Midbrain (tissue), 1 donor: ENCODE results near the gene TMOD1.
A peak's percentile ranks its signal among the peaks of the same experiment; 100 is the strongest.

Experiments used
- DNase-seq: peaks from one replicate; lab custom pipeline; 2025; lab: John Stamatoyannopoulos, UW

TMOD1 gene

DNA sequence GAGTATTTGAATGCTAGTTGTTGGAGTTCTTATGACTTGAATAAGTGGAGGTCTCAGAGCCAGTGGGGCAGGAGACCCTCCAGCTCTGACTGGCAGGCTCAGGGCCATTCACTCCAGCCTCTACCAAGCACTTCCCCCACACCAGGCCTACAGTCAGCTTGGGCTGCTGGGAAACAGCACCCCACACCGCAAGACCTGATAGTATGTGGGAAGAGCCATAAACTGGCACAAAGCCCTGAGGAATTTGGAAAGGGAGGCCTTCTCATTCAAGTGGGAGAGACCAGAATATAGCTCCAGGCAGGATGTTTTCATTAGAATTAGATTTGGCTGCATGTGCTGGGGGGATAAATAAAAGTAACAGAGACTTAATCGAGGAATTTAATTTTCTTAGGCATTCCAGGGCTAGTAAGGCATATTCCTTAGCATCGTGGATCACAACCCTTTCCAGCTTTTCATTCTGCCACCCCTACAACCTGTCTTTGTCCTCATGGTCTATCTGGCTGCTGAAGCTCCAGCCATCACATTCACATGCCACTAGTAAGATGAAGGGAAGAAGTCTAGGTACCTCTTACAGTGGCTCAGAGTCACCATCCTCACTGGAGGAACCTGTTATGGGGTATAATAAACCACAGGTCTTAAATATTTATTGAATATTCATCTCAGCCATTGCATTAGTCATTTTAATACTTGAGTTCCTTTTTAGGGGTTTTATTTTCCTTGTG is 47.5 kb downstream of the TMOD1 start:
- no peak for DNase-seq

DNA sequence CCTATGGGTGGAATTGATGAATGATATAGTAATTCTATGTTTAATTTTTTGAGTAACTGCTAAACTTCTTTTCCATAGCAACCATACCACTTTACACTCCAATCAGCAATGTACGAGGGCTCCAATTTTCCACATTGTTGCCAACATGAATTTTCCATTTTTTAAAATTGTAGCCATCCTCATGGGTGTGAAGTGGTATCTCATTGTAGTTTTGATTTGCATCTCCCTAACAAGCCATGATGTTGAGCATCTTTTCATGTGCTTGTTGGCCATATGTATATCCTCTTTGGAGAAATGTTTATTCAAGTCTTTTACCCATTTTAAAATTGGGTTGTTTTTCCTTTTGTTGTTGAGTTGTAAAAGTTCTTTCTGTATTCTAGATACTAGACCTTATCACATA is 48.9 kb downstream of the TMOD1 start:
- DNase-seq: no peak

- no peak for DNase-seq
Observed at GRCh38 chr9:97551308-97551707, 49.8 kb downstream of the TMOD1 start.

DNA sequence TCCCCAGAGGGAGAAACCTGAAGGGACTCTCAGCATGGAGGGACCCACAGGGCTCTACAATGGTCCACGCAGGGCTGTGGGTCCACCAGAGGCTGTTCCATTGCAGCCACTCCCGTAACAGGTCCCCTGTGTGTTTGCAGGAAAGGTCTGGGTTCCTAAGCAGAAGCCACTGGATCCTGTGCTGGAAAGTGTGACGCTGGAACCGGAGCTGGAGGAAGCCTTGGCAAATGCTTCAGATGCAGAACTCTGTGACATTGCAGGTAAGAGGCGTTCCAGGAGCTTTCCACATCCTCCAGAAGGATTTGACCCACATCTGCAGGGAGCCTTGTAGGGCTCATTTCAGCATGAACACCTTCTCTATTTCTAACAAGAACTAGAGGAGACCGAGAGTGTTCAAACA is 51.7 kb downstream of the TMOD1 start:
- no peak for DNase-seq

DNA sequence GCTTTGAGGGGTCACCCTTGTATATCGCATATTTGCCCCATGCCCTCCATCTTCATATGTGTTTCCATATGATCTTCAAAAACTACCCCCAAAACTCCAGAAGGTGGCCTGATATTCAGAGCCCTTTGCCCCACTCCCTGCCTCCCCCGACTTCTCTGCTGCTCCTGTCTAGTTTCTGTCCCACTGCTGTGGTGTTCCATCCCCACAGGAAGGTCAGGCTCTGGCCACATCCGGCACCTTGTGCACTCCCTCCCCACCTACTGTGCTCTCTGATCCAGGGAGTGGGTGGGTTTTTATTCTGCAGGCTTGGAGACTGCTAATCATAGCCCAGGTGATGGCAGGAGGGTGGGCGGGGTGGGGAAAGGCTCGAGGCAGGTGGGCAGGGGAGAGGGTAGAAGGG is 52.4 kb downstream of the TMOD1 start:
- no peak for DNase-seq

DNA sequence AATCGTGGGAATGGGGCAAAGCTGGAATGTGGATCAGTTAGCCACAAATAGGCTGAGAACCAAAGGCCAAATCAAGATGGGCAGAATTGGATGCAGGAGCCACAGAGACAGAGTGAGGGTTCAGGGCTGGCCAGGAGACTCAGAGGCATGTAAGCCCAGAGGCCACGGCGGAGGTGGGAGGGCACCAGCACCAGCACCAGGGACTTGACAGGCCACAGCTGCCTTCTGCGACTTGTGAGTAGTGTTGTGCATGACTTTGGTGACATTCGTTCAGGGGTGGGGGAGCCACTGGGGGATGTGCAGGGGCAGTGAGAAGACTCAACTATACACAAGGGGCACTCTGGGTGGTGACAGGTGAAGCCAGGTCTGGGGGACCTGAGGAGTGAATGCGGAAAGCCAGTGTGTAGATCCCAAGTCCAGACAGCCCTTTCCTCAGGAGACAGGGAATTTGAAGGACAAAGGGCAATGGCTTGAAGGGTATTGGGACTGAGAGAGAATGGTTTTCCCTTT is 53.2 kb downstream of the TMOD1 start:
- no peak for DNase-seq

GRCh38 chr9:97555164-97555563 is 53.7 kb downstream of the TMOD1 start:
- no peak for DNase-seq

- DNase-seq: no peak
Observed at GRCh38 chr9:97556036-97556720, 54.7 kb downstream of the TMOD1 start.

DNA sequence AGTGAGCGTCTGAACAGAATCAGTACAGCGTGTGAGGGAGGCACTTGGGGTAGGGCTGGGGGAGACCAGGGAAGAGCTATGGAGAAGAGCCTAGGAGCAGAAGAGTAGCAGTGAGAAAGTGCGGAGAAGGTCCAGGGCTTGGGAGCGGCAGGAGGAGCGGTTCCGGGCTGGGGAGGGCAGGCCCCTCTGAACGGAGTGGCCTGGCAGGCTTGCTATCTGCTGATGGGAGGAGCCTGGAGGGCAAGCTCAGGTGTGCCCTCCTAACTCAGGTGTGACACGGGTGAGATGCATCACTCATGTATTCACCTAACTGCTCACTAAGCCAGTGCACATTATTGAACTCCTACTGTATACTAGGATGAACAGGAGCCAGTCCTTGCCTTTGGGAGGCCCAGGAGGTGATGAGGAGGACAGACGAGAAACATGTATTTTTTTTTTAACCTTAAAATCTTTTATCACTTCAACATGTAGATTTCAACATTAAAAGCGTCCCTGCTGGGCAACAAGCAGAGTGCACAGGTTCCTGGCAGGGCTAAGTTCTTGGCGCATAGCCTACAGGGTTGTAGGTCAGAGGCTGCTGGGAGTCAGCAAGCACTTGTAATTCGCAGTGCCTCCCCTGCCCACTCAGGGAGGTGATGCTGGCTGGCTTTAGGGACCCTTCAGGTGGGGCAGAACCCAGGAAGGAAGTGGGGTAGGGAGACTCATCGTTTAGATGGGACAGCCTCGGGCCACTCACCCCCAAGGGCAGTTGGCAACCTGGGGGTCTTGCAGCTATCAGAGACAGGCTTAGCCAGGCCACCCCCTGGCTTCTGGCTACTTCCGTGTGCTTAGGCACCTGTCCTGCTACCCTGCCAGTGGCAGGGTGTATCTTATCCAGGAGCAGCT is 55.5 kb downstream of the TMOD1 start:
- DNase-seq: no peak

DNA sequence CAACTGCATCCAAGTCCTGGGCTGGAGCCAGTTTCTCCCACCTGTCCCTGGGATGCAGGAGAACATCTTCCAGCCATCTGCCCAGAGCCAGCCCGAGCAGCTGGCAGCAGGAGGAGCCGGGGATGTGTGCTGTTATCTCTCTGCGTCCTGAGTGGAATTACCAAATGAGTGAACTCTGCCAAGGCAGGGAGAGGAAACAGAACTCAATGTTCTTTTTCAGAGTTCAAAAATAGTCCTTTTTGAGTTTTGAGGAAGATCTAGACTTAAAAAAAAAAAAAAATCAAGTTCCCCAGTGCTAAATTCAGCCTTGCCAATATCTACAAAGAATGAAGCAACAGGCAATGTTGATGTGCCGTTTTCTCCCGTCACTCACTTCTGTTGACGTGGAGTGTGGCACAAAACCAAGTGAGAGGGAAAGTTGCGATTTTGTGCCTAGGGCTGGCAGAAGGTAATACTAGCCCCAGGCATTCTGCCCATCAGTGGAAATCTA is 56.2 kb downstream of the TMOD1 start:
- peak; percentile 70 for DNase-seq

DNA sequence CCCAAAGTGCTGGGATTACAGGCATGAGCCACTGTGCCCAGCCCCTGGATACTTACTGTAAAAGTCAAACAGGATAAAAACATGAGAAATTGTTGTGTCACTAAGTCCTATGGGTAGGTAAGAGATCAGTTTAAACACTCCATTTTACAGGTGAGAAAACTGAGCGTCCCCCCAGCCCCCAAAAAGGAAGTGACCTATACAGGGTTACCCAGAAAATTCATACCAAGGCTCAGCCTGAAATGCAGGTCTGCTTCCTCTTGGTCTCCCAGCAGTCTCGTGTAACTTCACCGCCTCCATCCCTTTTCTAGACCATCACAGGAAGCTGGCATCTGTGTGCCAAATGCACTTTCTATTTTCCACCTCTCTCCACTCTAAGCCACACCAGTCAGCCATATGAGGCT is 57.2 kb downstream of the TMOD1 start:
- no peak for DNase-seq

DNA sequence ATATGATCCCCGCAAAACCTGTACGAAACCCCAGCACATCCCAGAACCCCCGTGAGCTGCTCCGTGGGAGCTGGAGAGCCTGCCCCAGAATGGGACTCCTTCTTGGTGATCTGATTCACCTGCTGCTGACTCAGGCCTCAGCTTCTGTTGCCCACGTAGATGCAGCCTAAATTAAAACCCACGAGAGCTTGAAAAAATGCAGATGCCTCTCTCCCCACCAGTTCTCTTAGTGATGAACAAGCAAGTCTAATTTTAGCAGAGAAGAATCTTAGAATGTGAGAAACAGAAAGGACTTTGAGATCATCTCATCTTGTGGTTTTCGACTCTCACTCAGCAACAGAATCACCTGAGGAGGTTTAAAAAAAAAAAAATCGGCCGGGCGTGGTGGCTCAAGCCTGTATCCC is 57.6 kb downstream of the TMOD1 start:
- DNase-seq: no peak

- DNase-seq: no peak
Observed at GRCh38 chr9:97560154-97560553, 58.7 kb downstream of the TMOD1 start.

DNA sequence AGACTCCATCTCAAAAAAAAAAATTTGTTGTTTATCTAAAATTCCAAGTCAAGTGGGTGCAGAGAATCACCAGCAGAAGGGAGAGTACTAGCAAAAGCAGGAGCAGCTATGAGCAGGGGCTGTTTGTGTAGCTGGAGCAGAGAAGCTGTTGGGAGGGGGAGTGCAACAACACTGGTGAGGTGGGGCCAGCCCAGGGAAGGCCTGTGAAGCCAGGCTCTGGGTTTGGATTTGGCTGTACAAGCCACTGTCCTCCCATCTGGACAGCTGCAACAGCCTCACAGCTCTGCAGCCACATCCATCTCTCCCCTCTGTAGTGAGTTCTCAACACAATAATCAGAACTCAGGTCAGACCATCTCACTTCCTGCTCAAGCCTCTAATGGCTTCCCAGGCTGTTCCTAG is 59.4 kb downstream of the TMOD1 start:
- no peak for DNase-seq

DNA sequence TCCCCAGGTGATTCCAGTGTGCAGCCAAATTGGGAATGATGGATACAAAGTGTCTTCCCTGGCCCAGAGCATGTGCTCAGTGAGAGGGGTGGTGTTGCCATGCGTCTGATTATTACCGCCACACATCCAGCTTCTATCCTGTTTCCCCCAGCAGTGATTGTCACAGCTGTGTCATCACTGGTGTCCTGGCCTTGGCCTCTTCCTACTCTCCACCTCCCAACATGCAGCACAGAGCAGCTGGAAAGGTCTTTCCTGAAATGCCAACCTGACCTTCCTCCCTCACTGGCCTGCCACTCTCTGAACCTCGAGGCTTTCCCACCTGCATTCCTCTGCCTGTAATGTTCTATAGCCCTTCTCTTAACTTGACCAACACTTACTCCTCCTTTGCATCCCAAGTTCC is 60.0 kb downstream of the TMOD1 start:
- no peak for DNase-seq

DNA sequence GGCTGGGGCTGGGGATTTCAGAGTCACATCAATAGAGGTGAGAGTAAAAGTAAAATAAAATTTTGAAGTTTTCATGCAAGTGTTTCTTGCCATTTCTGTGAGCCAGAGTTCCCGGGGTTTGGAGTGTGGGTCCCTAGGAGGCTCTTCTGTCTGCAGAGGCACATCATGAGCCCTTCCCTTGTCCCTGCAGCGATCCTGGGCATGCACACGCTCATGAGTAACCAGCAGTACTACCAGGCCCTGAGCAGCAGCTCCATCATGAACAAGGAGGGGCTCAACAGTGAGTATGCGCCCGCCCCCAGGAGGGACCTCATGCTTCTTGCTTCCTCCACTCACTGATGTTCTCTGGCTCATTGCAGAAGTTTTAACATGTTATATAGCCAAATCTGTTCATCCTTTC is 61.1 kb downstream of the TMOD1 start:
- DNase-seq: no peak

- DNase-seq: no peak
Observed at GRCh38 chr9:97563458-97564135, 62.1 kb downstream of the TMOD1 start.

DNA sequence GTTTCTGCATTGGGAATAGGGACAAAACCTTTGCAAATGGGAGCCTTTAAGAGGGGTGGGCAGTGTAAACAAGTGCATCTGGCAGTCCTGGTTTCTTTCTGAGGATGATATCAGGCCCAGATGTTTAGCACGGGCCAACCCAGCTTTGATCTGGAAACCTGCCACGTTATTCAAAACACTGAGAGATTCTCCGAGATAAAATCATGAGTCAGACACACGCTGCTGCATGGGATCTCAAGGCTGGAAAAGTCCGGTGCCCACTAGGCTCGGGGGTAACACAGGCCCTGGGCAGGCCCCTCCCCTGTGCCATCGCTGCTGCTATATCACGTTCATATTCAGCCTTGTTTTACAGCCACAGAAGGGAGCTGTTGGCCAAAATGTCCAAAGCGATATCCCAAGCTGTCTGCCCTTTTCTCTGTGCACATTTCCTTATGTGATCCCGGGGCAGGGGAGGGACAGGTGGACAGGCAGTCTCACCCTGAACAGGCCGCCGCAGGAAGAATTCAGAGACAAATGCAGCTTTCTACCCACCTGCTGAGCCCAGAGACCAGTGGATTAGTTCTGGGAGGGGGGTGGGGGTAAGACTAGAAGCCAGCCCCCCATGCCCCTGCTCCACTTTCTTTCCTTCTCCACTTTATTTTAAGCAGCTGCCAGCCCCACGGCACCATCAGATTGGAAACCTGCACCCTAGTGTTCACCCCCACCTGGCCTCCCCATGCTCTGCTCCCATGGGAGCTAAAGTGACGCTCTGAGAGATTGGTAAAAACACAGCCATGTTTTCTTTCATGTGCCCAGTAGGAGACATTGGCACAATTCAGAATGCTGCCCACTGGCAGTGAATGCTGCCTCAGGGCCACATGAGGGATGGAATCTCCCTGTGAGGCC is 63.1 kb downstream of the TMOD1 start:
- no peak for DNase-seq

- no peak for DNase-seq
Observed at GRCh38 chr9:97565262-97565661, 63.8 kb downstream of the TMOD1 start.

GRCh38 chr9:97567182-97567893 is 65.9 kb downstream of the TMOD1 start:
- no peak for DNase-seq
